ENCODE data around the gene HSD3B2.

DNA sequence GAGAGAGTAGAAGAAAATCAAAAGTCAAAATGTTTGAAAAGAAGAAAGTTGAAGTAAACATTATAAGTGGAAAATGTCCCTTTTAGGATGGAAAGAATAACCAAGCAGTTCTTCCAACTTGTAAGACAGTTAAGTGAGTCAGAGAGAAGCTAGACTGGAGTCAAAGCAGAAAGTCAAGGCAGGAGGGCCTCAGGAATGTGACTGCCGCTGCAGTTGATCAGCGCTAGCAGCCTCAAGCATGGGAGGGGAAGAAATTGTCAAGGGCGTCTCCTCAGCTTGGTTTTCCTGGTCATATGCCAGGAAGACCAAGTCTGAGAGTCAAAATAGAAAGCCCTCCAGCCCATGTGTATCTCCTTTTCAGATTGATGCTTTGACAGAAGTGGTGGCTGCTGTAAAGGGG is 23.2 kb upstream of the HSD3B2 start:
- TF ChIP-seq POLR2A (IDR thresholded peaks at IDR 0.05), result no peak
- no peak for TF ChIP-seq POLR2AphosphoS5 (IDR thresholded peaks at IDR 0.05)

Measured in sigmoid colon (tissue), 4 donors.